ENCODE measurements around the gene CCDC154. TPM values are rescaled to one million over a fixed set of nuclear protein-coding genes. Genes with fewer than 3 reads are reported as not detected.
"Not testable (repeated sequence)": the region's sequence is repeated elsewhere in the genome, so short reads cannot be mapped to it uniquely, and the experiment has no call there.

Gene CCDC154
- total and polyA plus RNA-seq, 2 donors (not counting 3 experiments of a cell fraction or from before 2014, with no cell fraction given) = 0.65 to 0.75 TPM

- DNase-seq (ENCODE audit: low read depth, low spot score) (no peak), FAIRE-seq (no peak)
- CTCF ChIA-PET = no interaction called here
- Histone ChIP-seq H3K36me3 (ENCODE audit: control insufficient read depth in 2 of 2, extremely low read depth in 1 of 2, insufficient read depth in 2 of 2, low read length in 2 of 2) (peaks cover 0 to under 1% of the 10 kb centered on the region in 2 experiments), H3K4me3 (replicated peaks in 1 of 3; ENCODE audit: insufficient read depth in 1 of 3, low read depth in 1 of 3, low read length in 3 of 3) (no peak overlapping the region), H3K9ac (replicated peaks; ENCODE audit: extremely low read depth, insufficient read depth, low read length) (no peak overlapping the region), H3K9me3 (replicated peaks; ENCODE audit: control insufficient read depth, insufficient read depth, low read length) (no peaks in the 10 kb centered on the region), H2AFZ (ENCODE audit: low read depth, low read length) (no peak overlapping the region), H3K9me1 (replicated peaks; ENCODE audit: control insufficient read depth, extremely low read depth, insufficient read depth, low read length) (no peaks in the 10 kb centered on the region), H4K20me1 (replicated peaks; ENCODE audit: control insufficient read depth, extremely low read depth, insufficient read depth, low read length) (no peaks in the 10 kb centered on the region), H3K27ac (ENCODE audit: insufficient read depth, low read depth, low read length) (no peak overlapping the region), H3K4me1 (ENCODE audit: control insufficient read depth, extremely low read depth, insufficient read depth, low read length) (peaks cover 5% of the 10 kb centered on the region), H3K27me3 (ENCODE audit: control insufficient read depth in 2 of 2, insufficient read depth in 2 of 2, low read length in 2 of 2) (no peaks in the 10 kb centered on the region), H3K79me2 (ENCODE audit: control insufficient read depth, insufficient read depth, low read length) (peaks cover 29% of the 10 kb centered on the region), H3K4me2 (ENCODE audit: insufficient read depth, low read length) (no peak overlapping the region)
- BruUV-seq (replicated peaks) = no TSS peak
- TF ChIP-seq JUN (IDR thresholded peaks at IDR 0.05; ENCODE audit: borderline replicate concordance, insufficient read depth, insufficient read length, low read depth) (no peak), POLR2AphosphoS5 (IDR thresholded peaks at IDR 0.05; ENCODE audit: insufficient read depth, low read depth, low read length) (no peak), MYC (IDR thresholded peaks at IDR 0.05; ENCODE audit: low read depth, low read length) (no peak), EZH2 (IDR thresholded peaks at IDR 0.05; ENCODE audit: borderline replicate concordance, low read depth, low read length, severe bottlenecking) (no peak), MAX (IDR thresholded peaks at IDR 0.05; ENCODE audit: insufficient read depth, insufficient read length) (no peak), POLR2A (IDR thresholded peaks at IDR 0.05; ENCODE audit: low read depth, low read length) (no peak), FOS (IDR thresholded peaks at IDR 0.05; ENCODE audit: borderline replicate concordance, insufficient read depth, low read length) (no peak), GATA2 (IDR thresholded peaks at IDR 0.05; ENCODE audit: insufficient read depth, insufficient read length, low read depth, low read length) (no peak)
- TF ChIP-seq, protein P1, sequence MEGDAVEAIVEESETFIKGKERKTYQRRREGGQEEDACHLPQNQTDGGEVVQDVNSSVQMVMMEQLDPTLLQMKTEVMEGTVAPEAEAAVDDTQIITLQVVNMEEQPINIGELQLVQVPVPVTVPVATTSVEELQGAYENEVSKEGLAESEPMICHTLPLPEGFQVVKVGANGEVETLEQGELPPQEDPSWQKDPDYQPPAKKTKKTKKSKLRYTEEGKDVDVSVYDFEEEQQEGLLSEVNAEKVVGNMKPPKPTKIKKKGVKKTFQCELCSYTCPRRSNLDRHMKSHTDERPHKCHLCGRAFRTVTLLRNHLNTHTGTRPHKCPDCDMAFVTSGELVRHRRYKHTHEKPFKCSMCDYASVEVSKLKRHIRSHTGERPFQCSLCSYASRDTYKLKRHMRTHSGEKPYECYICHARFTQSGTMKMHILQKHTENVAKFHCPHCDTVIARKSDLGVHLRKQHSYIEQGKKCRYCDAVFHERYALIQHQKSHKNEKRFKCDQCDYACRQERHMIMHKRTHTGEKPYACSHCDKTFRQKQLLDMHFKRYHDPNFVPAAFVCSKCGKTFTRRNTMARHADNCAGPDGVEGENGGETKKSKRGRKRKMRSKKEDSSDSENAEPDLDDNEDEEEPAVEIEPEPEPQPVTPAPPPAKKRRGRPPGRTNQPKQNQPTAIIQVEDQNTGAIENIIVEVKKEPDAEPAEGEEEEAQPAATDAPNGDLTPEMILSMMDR (IDR thresholded peaks at IDR 0.05; ENCODE audit: extremely low read depth in 1 of 2, insufficient read depth in 1 of 2, low read depth in 1 of 2, low read length in 2 of 2) = no peak
- dilution Hi-C loops (cut with MboI; ENCODE audit: extremely low pct_ligation_motif_present, low sequenced_read_pairs) = no loop called here
- POLR2A ChIA-PET = no interaction called here
- intact Hi-C loops (cut with micrococcal nuclease) = no loop called here
Observed at GRCh38 chr16:1469693-1470201, 25.4 kb upstream of the CCDC154 start.

DNA sequence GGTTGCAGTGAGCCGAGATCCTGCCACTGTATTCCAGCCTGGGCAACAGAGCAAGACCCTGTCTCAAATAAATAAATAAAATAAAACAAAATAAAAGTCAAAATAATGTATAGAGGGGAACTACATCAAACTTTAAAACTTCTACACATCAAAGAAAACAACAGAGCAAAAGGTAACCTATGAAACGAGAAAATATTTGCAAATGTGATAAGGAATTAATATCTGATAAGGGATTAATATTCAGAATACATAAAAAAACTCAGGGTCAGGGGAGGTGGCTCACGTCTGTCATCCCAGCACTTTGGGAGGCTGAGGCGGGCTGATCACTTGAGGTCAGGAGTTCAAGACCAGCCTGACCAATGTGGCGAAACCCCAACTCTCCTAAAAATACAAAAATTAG, 24.8 kb upstream of the CCDC154 start:
- FAIRE-seq; BruUV-seq (replicated peaks); H3K27me3 ChIP-seq (ENCODE audit: control insufficient read depth in 2 of 2, insufficient read depth in 2 of 2, low read length in 2 of 2); H3K9ac ChIP-seq (replicated peaks; ENCODE audit: extremely low read depth, insufficient read depth, low read length); H3K4me3 ChIP-seq (replicated peaks in 1 of 3; ENCODE audit: insufficient read depth in 1 of 3, low read depth in 1 of 3, low read length in 3 of 3); intact Hi-C loops (cut with micrococcal nuclease); dilution Hi-C loops (cut with MboI; ENCODE audit: extremely low pct_ligation_motif_present, low sequenced_read_pairs); H3K4me2 ChIP-seq (ENCODE audit: insufficient read depth, low read length); H3K27ac ChIP-seq (ENCODE audit: insufficient read depth, low read depth, low read length); H2AFZ ChIP-seq (ENCODE audit: low read depth, low read length); H3K36me3 ChIP-seq (ENCODE audit: control insufficient read depth in 2 of 2, extremely low read depth in 1 of 2, insufficient read depth in 2 of 2, low read length in 2 of 2); H3K9me1 ChIP-seq (replicated peaks; ENCODE audit: control insufficient read depth, extremely low read depth, insufficient read depth, low read length); H4K20me1 ChIP-seq (replicated peaks; ENCODE audit: control insufficient read depth, extremely low read depth, insufficient read depth, low read length); DNase-seq (ENCODE audit: low read depth, low spot score); H3K9me3 ChIP-seq (replicated peaks; ENCODE audit: control insufficient read depth, insufficient read depth, low read length); H3K4me1 ChIP-seq (ENCODE audit: control insufficient read depth, extremely low read depth, insufficient read depth, low read length); POLR2A ChIA-PET; CTCF ChIA-PET: not testable (repeated sequence)
- peaks cover 26% of the 10 kb centered on the region for H3K79me2 ChIP-seq (ENCODE audit: control insufficient read depth, insufficient read depth, low read length)

Data from endothelial cell of umbilical vein (primary cell).